ENCODE data around the gene GMEB2. TPM values are rescaled to one million over a fixed set of nuclear protein-coding genes. Genes with fewer than 3 reads are reported as not detected.
"Not testable (repeated sequence)": the region's sequence is repeated elsewhere in the genome, so short reads cannot be mapped to it uniquely, and the experiment has no call there.

Gene GMEB2
- polyA plus RNA-seq, 1 of the 3 experiments (the other 2 are of a cell fraction): 6.5 TPM

- WGBS (ENCODE audit: low lambda C conversion rate): 88% methylated on average over 3 of the region's 16 CpGs
- TF ChIP-seq EZH2phosphoT487 (IDR thresholded peaks at IDR 0.05; ENCODE audit: borderline replicate concordance, low read depth): no peak
- TF ChIP-seq RAD21 (IDR thresholded peaks at IDR 0.05; ENCODE audit: low read length): no peak
- TF ChIP-seq MEF2A (IDR thresholded peaks at IDR 0.05; ENCODE audit: borderline replicate concordance, low read depth): no peak
- TF ChIP-seq TAF1 (IDR thresholded peaks at IDR 0.05; ENCODE audit: borderline replicate concordance, low read depth, low read length): no peak
- no peak for TF ChIP-seq EP300 (IDR thresholded peaks at IDR 0.05; ENCODE audit: borderline replicate concordance in 1 of 2, low read depth in 1 of 2, low read length in 1 of 2)
- TF ChIP-seq NRF1 (IDR thresholded peaks at IDR 0.05; ENCODE audit: low read depth, low read length): no peak
- TF ChIP-seq GATA2 (CRISPR knock-in tag; IDR thresholded peaks at IDR 0.05): no peak
- TF ChIP-seq NFIC (IDR thresholded peaks at IDR 0.05; ENCODE audit: borderline replicate concordance): no peak
- TF ChIP-seq CTCF (IDR thresholded peaks at IDR 0.05): no peak
- no peak for TF ChIP-seq USF1 (IDR thresholded peaks at IDR 0.05; ENCODE audit: borderline replicate concordance, low read depth)
- TF ChIP-seq MAX (IDR thresholded peaks at IDR 0.05; ENCODE audit: low read depth): no peak
- TF ChIP-seq SIN3A (IDR thresholded peaks at IDR 0.05; ENCODE audit: borderline replicate concordance, low read depth, low read length): no peak
- TF ChIP-seq REST (IDR thresholded peaks at IDR 0.05; ENCODE audit: low read depth, low read length): no peak
- no peak for TF ChIP-seq FOXJ3 (CRISPR knock-in tag; IDR thresholded peaks at IDR 0.05)
- TF ChIP-seq RXRA (IDR thresholded peaks at IDR 0.05; ENCODE audit: borderline replicate concordance, low read depth): no peak
- TF ChIP-seq TEAD4 (IDR thresholded peaks at IDR 0.05; ENCODE audit: borderline replicate concordance, insufficient read depth): no peak
- TF ChIP-seq YY1 (IDR thresholded peaks at IDR 0.05; ENCODE audit: low read depth): no peak
- no peak for TF ChIP-seq PBX3 (IDR thresholded peaks at IDR 0.05)
- no peak for TF ChIP-seq RCOR1 (IDR thresholded peaks at IDR 0.05; ENCODE audit: low read length)
- Histone ChIP-seq H3K9me3 (no peaks in the 10 kb centered on the region), H3K9me2 (no peaks in the 10 kb centered on the region), H3K27ac (ENCODE audit: low read depth in 2 of 2, low read length in 1 of 2) (no peak overlapping the region), H3F3A (replicated peaks; ENCODE audit: insufficient read depth) (no peaks in the 10 kb centered on the region), H3K27me3 (ENCODE audit: insufficient read depth) (no peaks in the 10 kb centered on the region), H3K4me2 (no peak overlapping the region), H3K4me3 (ENCODE audit: low read depth in 2 of 2, low read length in 1 of 2) (no peak overlapping the region), H3K4me1 (ENCODE audit: control insufficient read depth in 1 of 2, insufficient read depth in 2 of 2, low read depth in 1 of 2, low read length in 1 of 2) (no peaks in the 10 kb centered on the region; a peak in 1 of 4 replicates), H2AFZ (ENCODE audit: low read depth) (no peak overlapping the region), H3K9ac (no peak overlapping the region), H4K20me1 (ENCODE audit: insufficient read depth) (no peaks in the 10 kb centered on the region), H3K36me3 (replicated peaks in 1 of 2; ENCODE audit: control insufficient read depth in 1 of 2, insufficient read depth in 2 of 2, low read length in 1 of 2) (peaks cover 0 to 25% of the 10 kb centered on the region in 2 experiments), H3K79me2 (ENCODE audit: insufficient read depth) (no peaks in the 10 kb centered on the region)
- POLR2A ChIA-PET: interaction anchor here (0.6 kb wide), 1 partner anchor 53 kb away, joined by 6 read pairs; no protein-coding TSS in a partner anchor
- no peak for DNase-seq
- CTCF ChIA-PET: no interaction called here
These were observed 66.5 kb downstream of the GMEB2 start for GRCh38 chr20:63560333-63560805.

- H3K79me2 ChIP-seq (ENCODE audit: insufficient read depth); H3F3A ChIP-seq (replicated peaks; ENCODE audit: insufficient read depth); H3K4me3 ChIP-seq (ENCODE audit: low read depth in 2 of 2, low read length in 1 of 2); POLR2A ChIA-PET; H2AFZ ChIP-seq (ENCODE audit: low read depth); DNase-seq; H3K4me2 ChIP-seq; H3K4me1 ChIP-seq (ENCODE audit: control insufficient read depth in 1 of 2, insufficient read depth in 2 of 2, low read depth in 1 of 2, low read length in 1 of 2); H3K9me2 ChIP-seq; H3K9ac ChIP-seq; H3K9me3 ChIP-seq; CTCF ChIA-PET; H4K20me1 ChIP-seq (ENCODE audit: insufficient read depth); H3K27me3 ChIP-seq (ENCODE audit: insufficient read depth); H3K27ac ChIP-seq (ENCODE audit: low read depth in 2 of 2, low read length in 1 of 2): not testable (repeated sequence)
- H3K36me3 ChIP-seq (replicated peaks in 1 of 2; ENCODE audit: control insufficient read depth in 1 of 2, insufficient read depth in 2 of 2, low read length in 1 of 2): peaks cover 0 to 25% of the 10 kb centered on the region in 2 experiments
- WGBS (ENCODE audit: low lambda C conversion rate): 91% methylated on average over 29 of the region's 31 CpGs
These were observed 67.2 kb downstream of the GMEB2 start for GRCh38 chr20:63559485-63560332.
